B cell (primary cell): ENCODE data around the gene CCDC102A. TPM values are rescaled to one million over a fixed set of nuclear protein-coding genes. Genes with fewer than 3 reads are reported as not detected.
"Not testable (repeated sequence)": the region's sequence is repeated elsewhere in the genome, so short reads cannot be mapped to it uniquely, and the experiment has no call there.

Experiments used
- ATAC-seq: fragments of 200-7000 bp; cut with Tn5 transposase; one replicate; pipeline ENCODE4 v1.10.0; 2021; ENCODE audit warnings: low read depth, mild to moderate bottlenecking, moderate number of reproducible peaks, moderate library complexity
- CTCF ChIA-PET: fragments of 350-600 bp; sonication (Branson Sonifier 250); formaldehyde crosslinking; loops from one replicate; lab custom pipeline; 2021; ENCODE audit warnings: antibody characterized with exemption, inconsistent platforms; lab: Charles Lee
- POLR2A ChIA-PET: fragments of 350-600 bp; sonication (Branson Sonifier 250); formaldehyde crosslinking; loops from one replicate; lab custom pipeline; 2021; ENCODE audit warnings: antibody characterized with exemption; lab: Charles Lee
- DNase-seq: peaks from one replicate; pipeline ENCODE4 v3.0.0; 2013
- H2AFZ ChIP-seq: 2 replicates; pipeline ENCODE4 v1.6.1; 2012; ENCODE audit warnings: mild to moderate bottlenecking, low read depth, low read length; ENCODE audit not compliant: insufficient read depth, poor library complexity, severe bottlenecking
- H3K27ac ChIP-seq, 2 donors: 1 replicate in 1 of 2; 2 replicates in 1 of 2; pipeline ENCODE4 v1.5.1; 2012 to 2013; ENCODE audit warnings: low read length in 2 of 2, mild to moderate bottlenecking in 2 of 2, moderate library complexity in 1 of 2
- H3K27me3 ChIP-seq, 4 experiments: fragments of 200-600 bp in 1 of 4; sonication (generic) in 1 of 4; replicated peaks in 1 of 4; 1 replicate in 2 of 4; 2 replicates in 2 of 4; pipeline versions ENCODE4 v1.6.1 to v1.7.0; 2013 to 2016; ENCODE audit warnings: low read length in 3 of 4, mild to moderate bottlenecking in 2 of 4, mixed read lengths in 1 of 4, moderate library complexity in 1 of 4; ENCODE audit not compliant: insufficient read depth in 4 of 4, control insufficient read depth in 3 of 4; ENCODE audit errors: control extremely low read depth in 1 of 4
- H3K36me3 ChIP-seq, 2 experiments: replicated peaks in 1 of 2; 1 replicate in 1 of 2; 2 replicates in 1 of 2; pipeline versions ENCODE4 v1.6.1 to v1.7.1; 2013; ENCODE audit warnings: low read length in 1 of 2; ENCODE audit not compliant: insufficient read depth in 2 of 2, control insufficient read depth in 1 of 2; ENCODE audit errors: control extremely low read depth in 1 of 2, extremely low read depth in 1 of 2
- H3K4me1 ChIP-seq, 2 donors: fragments of 200-600 bp in 1 of 2; sonication (generic) in 1 of 2; 1 replicate in 1 of 2; 2 replicates in 1 of 2; pipeline versions ENCODE4 v1.5.1 to v1.6.1; 2013 to 2017; ENCODE audit warnings: low read length in 2 of 2; ENCODE audit not compliant: control insufficient read depth in 2 of 2, insufficient read depth in 2 of 2
- H3K4me2 ChIP-seq: replicated peaks from 2 replicates; pipeline ENCODE3; 2012; ENCODE audit warnings: mild to moderate bottlenecking, low read depth, low read length; ENCODE audit not compliant: poor library complexity, severe bottlenecking
- H3K4me3 ChIP-seq, 5 experiments: fragments of 200-600 bp in 1 of 5; sonication (generic) in 1 of 5; 1 replicate in 3 of 5; 2 replicates in 2 of 5; pipeline versions ENCODE4 v1.5.1 to v1.7.0; 2011 to 2016; ENCODE audit warnings: low read length in 4 of 5, mild to moderate bottlenecking in 4 of 5, low read depth in 2 of 5, control low read depth in 1 of 5, moderate library complexity in 1 of 5; ENCODE audit not compliant: insufficient read depth in 1 of 5; ENCODE audit errors: control extremely low read depth in 1 of 5, extremely low read depth in 1 of 5
- H3K79me2 ChIP-seq: fragments of 200-600 bp; sonication (generic); one replicate; pipeline ENCODE4 v1.6.0; 2016; ENCODE audit warnings: low read length; ENCODE audit not compliant: control insufficient read depth, insufficient read depth
- H3K9ac ChIP-seq: fragments of 200-600 bp; sonication (generic); 2 replicates; pipeline ENCODE4 v1.6.1; 2017; ENCODE audit warnings: mild to moderate bottlenecking, low read length, moderate library complexity
- H3K9me3 ChIP-seq, 3 donors: one replicate each; pipeline versions ENCODE4 v1.6.1 to v1.7.1; 2013; ENCODE audit warnings: low read length in 2 of 3; ENCODE audit not compliant: control insufficient read depth in 2 of 3, insufficient read depth in 1 of 3; ENCODE audit errors: control extremely low read depth in 1 of 3
- H4K20me1 ChIP-seq: 2 replicates; pipeline ENCODE4 v1.6.0; 2012; ENCODE audit warnings: mild to moderate bottlenecking, low read length; ENCODE audit not compliant: insufficient read depth, control insufficient read depth, poor library complexity, severe bottlenecking
- H3K27ac Mint-ChIP-seq: one replicate; pipeline ENCODE4 v1.8.0; 2021; ENCODE audit warnings: mixed read lengths
- H3K27me3 Mint-ChIP-seq: one replicate; pipeline ENCODE4 v1.8.0; 2021; ENCODE audit warnings: mixed read lengths
- H3K4me1 Mint-ChIP-seq: one replicate; pipeline ENCODE4 v1.8.0; 2021; ENCODE audit warnings: mixed read lengths
- H3K4me3 Mint-ChIP-seq: one replicate; pipeline ENCODE4 v1.8.0; 2021; ENCODE audit warnings: mixed read lengths
- H3K9me3 Mint-ChIP-seq: one replicate; pipeline ENCODE4 v1.8.0; 2022; ENCODE audit warnings: mixed read lengths; ENCODE audit not compliant: insufficient read depth
- EZH2 ChIP-seq: IDR thresholded peaks from 2 replicates; pipeline ENCODE4 v1.6.1; 2012; ENCODE audit warnings: borderline replicate concordance, low read depth, mild to moderate bottlenecking, moderate library complexity, low read length; ENCODE audit not compliant: insufficient read depth, poor library complexity, severe bottlenecking
- WGBS: methylation state at CpG from one replicate; pipeline ENCODE4 v1.1.5; 2013; ENCODE audit warnings: missing lambda C conversion rate; ENCODE audit not compliant: insufficient coverage; 5-methylcytosine and 5-hydroxymethylcytosine counted together
- intact Hi-C: fragments of 100-400 bp; cut with micrococcal nuclease; formaldehyde crosslinking; loops from one replicate; pipeline ENCODE4 v1.10.0; 2022
- polyA plus RNA-seq: library from polyadenylated mRNA; depleted of rRNA; stranded (reverse); fragments of >200 nt; gene quantifications from 2 replicates; pipeline ENCODE4 v1.2.3, GENCODE V29; 2012
- total RNA-seq, 2 donors: library from RNA; stranded (reverse); fragments of 120-200 nt in 1 of 2; gene quantifications; 1 replicate in 1 of 2; 2 replicates in 1 of 2; pipeline versions ENCODE4 v1.2.3 to v1.2.4, GENCODE V29; 2013 to 2022
- TF ChIP-seq, protein P1 (sequence below): fragments of 200-600 bp; IDR thresholded peaks from one replicate; pipeline ENCODE4 v1.8.0; 2022; ENCODE audit warnings: antibody characterized with exemption, mild to moderate bottlenecking

CCDC102A gene
- total and polyA plus RNA-seq, 2 donors (not counting 1 experiment from before 2014, with no cell fraction given) = 14.5 to 14.7 TPM

DNA sequence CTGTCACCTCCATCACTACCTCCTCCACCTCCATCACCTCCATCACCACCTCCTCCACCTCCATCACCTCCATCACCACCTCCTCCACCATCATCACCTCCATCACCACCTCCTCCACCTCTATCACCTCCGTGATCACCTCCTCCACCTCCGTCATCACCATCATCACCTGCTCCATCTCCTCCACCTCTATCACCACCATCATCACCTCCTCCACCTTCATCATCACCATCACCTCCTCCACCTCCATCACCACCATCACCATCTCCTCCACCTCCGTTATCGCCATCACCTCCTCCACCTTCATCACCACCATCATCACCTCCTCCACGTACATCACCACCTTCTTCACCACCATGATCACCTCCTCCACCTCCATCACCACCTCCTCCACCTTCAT, 32.4 kb upstream of the CCDC102A start:
- H3K4me3 Mint-ChIP-seq, H2AFZ ChIP-seq, H3K27ac Mint-ChIP-seq, H3K4me2 ChIP-seq, H3K9me3 ChIP-seq, POLR2A ChIA-PET, DNase-seq, intact Hi-C loops, H3K4me1 Mint-ChIP-seq, H3K27me3 ChIP-seq, CTCF ChIA-PET, H3K27me3 Mint-ChIP-seq, H3K9ac ChIP-seq, ATAC-seq, H3K9me3 Mint-ChIP-seq, H3K4me1 ChIP-seq, H3K27ac ChIP-seq, H3K4me3 ChIP-seq: not testable (repeated sequence)
- 97% methylated on average over 5 of the region's 5 CpGs for WGBS
- Histone ChIP-seq H3K36me3 (peaks cover 0 to 92% of the 10 kb centered on the region in 2 experiments), H3K79me2 (peaks cover 22% of the 10 kb centered on the region), H4K20me1 (peaks cover 31% of the 10 kb centered on the region)

DNA sequence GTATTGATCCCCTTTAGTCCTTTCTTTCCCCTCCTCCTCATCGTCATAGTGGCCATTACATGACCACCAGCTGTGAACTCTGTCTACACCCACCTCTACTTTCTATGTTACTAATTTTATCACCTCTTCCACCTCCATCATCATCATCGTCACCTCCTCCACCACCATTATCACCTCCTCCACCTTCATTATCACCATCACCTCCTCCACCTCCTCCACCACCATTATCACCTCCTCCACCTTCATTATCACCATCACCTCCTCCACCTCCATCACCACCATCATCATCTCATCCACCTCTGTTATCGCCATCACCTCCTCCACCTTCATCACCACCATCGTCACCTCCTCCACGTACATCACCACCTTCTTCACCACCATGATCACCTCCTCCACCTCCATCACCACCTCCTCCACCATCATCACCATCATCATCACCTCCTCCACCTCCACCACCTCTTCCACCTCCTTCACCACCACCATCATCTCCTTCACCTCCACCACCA, 31.9 kb upstream of the CCDC102A start:
- ChIA-PET POLR2A (no interaction called here), CTCF (no interaction called here)
- intact Hi-C loops = no loop called here
- no peak overlapping the region for H3K27ac ChIP-seq
- H3K4me1 ChIP-seq = no peaks in the 10 kb centered on the region
- no peak overlapping the region for H3K4me3 ChIP-seq
- Mint-ChIP-seq H3K4me1 (no peaks in the 10 kb centered on the region), H3K9me3 (no peaks in the 10 kb centered on the region), H3K27me3 (no peaks in the 10 kb centered on the region), H3K4me3 (no peak overlapping the region), H3K27ac (no peak overlapping the region)
- no peak for TF ChIP-seq EZH2
- TF ChIP-seq, protein P1, sequence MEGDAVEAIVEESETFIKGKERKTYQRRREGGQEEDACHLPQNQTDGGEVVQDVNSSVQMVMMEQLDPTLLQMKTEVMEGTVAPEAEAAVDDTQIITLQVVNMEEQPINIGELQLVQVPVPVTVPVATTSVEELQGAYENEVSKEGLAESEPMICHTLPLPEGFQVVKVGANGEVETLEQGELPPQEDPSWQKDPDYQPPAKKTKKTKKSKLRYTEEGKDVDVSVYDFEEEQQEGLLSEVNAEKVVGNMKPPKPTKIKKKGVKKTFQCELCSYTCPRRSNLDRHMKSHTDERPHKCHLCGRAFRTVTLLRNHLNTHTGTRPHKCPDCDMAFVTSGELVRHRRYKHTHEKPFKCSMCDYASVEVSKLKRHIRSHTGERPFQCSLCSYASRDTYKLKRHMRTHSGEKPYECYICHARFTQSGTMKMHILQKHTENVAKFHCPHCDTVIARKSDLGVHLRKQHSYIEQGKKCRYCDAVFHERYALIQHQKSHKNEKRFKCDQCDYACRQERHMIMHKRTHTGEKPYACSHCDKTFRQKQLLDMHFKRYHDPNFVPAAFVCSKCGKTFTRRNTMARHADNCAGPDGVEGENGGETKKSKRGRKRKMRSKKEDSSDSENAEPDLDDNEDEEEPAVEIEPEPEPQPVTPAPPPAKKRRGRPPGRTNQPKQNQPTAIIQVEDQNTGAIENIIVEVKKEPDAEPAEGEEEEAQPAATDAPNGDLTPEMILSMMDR = no peak
- DNase-seq (no peak), ATAC-seq (no peak)
- WGBS = 96% methylated on average over 5 of the region's 5 CpGs
- no peak overlapping the region for H2AFZ ChIP-seq
- H3K4me2 ChIP-seq = no peak overlapping the region
- no peaks in the 10 kb centered on the region for H3K27me3 ChIP-seq
- H4K20me1 ChIP-seq = peaks cover 37% of the 10 kb centered on the region
- H3K9ac ChIP-seq = no peak overlapping the region
- H3K79me2 ChIP-seq = peaks cover 22% of the 10 kb centered on the region
- H3K9me3 ChIP-seq = no peaks in the 10 kb centered on the region
- H3K36me3 ChIP-seq = peaks cover 0 to 95% of the 10 kb centered on the region in 2 experiments
